Body of pancreas (tissue), 4 donors: ENCODE measurements around the gene PLEK2. TPM values are rescaled to one million over a fixed set of nuclear protein-coding genes. Genes with fewer than 3 reads are reported as not detected.

Source experiments
- ATAC-seq: fragments of 150-250 bp; one replicate; pipeline ENCODE4 v1.9.1; 2016
- DNase-seq, 4 donors: peaks; one replicate each; pipeline ENCODE4 v3.0.0-alpha.2; 2019
- H3K27ac ChIP-seq, 4 donors: fragments of 200-600 bp; sonication (generic); 1 replicate in 3 of 4; 2 replicates in 1 of 4; pipeline versions ENCODE4 v1.5.1 to v1.6.1; 2016 to 2019; ENCODE audit warnings: mild to moderate bottlenecking in 1 of 4, mixed read lengths in 1 of 4, moderate library complexity in 1 of 4
- H3K27me3 ChIP-seq, 2 donors: fragments of 200-600 bp; sonication (generic); one replicate each; pipeline ENCODE4 v1.6.0; 2016; ENCODE audit warnings: mild to moderate bottlenecking in 1 of 2
- H3K36me3 ChIP-seq, 2 donors: fragments of 200-600 bp; sonication (generic); replicated peaks in 1 of 2; 2 replicates each; pipeline ENCODE4 v1.5.1; 2016; ENCODE audit warnings: low read depth in 2 of 2; ENCODE audit not compliant: insufficient read depth in 1 of 2
- H3K4me1 ChIP-seq: fragments of 200-600 bp; sonication (generic); one replicate; pipeline ENCODE4 v1.6.0; 2016
- H3K4me3 ChIP-seq, 2 donors: fragments of 200-600 bp; sonication (generic); 1 replicate in 1 of 2; 2 replicates in 1 of 2; pipeline ENCODE4 v1.5.1; 2016 to 2019
- H3K9me3 ChIP-seq, 3 donors: fragments of 200-600 bp; sonication (generic); 1 replicate in 2 of 3; 2 replicates in 1 of 3; pipeline ENCODE4 v1.5.1; 2016
- POLR2A ChIP-seq, 3 donors: fragments of 450-650 bp; IDR thresholded peaks; one replicate each; pipeline ENCODE4 v1.6.1; 2016; ENCODE audit warnings: antibody characterized with exemption in 3 of 3, mild to moderate bottlenecking in 2 of 3
- WGBS, 2 donors: methylation state at CpG; one replicate each; pipeline ENCODE4 v1.1.5; 2017; 5-methylcytosine and 5-hydroxymethylcytosine counted together
- intact Hi-C: fragments of 100-400 bp; cut with DNase I; formaldehyde crosslinking; loops from one replicate; pipeline ENCODE4 v1.15.1; 2023
- total RNA-seq, 2 donors: library from RNA; depleted of rRNA; stranded (reverse); fragments of >200 nt; gene quantifications; one replicate each; pipeline ENCODE4 v1.1.0, GENCODE V29; 2016
- TF ChIP-seq, protein P1 (sequence below), 7 experiments: fragments of 450-650 bp in 4 of 7; fragments of 200-600 bp in 3 of 7; sonication (generic) in 3 of 7; IDR thresholded peaks; one replicate each; pipeline ENCODE4 v1.5.1; 2016 to 2019; ENCODE audit warnings: antibody characterized with exemption in 7 of 7

PLEK2 gene
- total RNA-seq, 2 donors from 2014 or later = 7.5 to 9.2 TPM

DNA sequence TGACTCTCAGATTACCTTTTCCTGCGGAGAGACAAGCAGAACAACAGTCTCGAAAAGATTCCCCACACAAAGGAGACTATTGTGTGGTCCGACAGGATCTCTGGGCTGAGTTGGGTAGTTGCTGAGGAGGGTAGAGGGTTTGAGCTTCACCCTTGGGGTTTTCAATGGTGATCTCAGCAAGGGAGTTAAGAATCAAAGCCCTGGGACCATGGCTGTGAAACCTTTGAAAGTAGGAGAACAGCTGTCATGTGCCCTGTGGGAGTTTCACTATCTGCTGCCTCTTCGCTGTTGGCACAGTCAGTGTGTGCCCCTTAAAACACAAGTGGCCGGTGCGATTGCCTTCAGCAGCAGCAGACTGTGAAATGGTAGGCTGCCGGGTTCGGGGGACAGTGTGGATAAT is 14.2 kb upstream of the PLEK2 start:
- TF ChIP-seq, protein P1, sequence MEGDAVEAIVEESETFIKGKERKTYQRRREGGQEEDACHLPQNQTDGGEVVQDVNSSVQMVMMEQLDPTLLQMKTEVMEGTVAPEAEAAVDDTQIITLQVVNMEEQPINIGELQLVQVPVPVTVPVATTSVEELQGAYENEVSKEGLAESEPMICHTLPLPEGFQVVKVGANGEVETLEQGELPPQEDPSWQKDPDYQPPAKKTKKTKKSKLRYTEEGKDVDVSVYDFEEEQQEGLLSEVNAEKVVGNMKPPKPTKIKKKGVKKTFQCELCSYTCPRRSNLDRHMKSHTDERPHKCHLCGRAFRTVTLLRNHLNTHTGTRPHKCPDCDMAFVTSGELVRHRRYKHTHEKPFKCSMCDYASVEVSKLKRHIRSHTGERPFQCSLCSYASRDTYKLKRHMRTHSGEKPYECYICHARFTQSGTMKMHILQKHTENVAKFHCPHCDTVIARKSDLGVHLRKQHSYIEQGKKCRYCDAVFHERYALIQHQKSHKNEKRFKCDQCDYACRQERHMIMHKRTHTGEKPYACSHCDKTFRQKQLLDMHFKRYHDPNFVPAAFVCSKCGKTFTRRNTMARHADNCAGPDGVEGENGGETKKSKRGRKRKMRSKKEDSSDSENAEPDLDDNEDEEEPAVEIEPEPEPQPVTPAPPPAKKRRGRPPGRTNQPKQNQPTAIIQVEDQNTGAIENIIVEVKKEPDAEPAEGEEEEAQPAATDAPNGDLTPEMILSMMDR (IDR thresholded peaks at IDR 0.05) = no peak
- TF ChIP-seq POLR2A (IDR thresholded peaks at IDR 0.05) = no peak
- Histone ChIP-seq H3K36me3 (no peaks in the 10 kb centered on the region), H3K27ac (no peak overlapping the region), H3K9me3 (no peaks in the 10 kb centered on the region), H3K27me3 (no peaks in the 10 kb centered on the region), H3K4me3 (no peak overlapping the region), H3K4me1 (peaks cover 21% of the 10 kb centered on the region)
- no peak for DNase-seq
- intact Hi-C loops = loop anchor here (10.0 kb wide), 1 partner anchor 149 kb away; no protein-coding TSS in a partner anchor
- 75 to 84% methylated on average over 8 of the region's 8 CpGs for WGBS, 2 donors
- no peak for ATAC-seq

DNA sequence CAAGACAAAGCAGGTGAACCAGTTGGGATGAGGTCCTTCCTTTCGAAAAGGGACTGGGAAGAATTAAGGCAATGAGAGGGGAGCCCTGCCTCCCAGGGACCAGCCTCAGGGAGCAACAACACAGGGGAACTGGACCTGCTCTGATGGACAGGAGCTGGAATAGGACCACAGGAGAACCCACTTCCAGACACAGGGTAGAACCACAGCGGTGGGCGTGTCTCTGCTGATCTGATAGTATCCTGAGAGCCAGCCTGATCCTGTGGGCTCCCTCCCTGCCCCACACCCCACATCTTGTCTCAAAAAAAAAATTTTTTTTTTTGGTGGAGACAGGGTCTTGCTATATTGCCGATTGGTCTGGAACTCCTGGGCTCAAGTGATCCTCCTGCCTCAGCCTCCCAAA is 13.6 kb upstream of the PLEK2 start:
- DNase-seq (no peak), ATAC-seq (no peak)
- H3K4me1 ChIP-seq = peaks cover 21% of the 10 kb centered on the region
- intact Hi-C loops = loop anchor here (10.0 kb wide), 1 partner anchor 149 kb away; no protein-coding TSS in a partner anchor
- H3K27ac ChIP-seq = no peak overlapping the region
- no peaks in the 10 kb centered on the region for H3K9me3 ChIP-seq
- WGBS, 2 donors = 66% methylated on average over 4 of the region's 4 CpGs
- no peak overlapping the region for H3K4me3 ChIP-seq
- H3K27me3 ChIP-seq = no peaks in the 10 kb centered on the region
- TF ChIP-seq, protein P1 (IDR thresholded peaks at IDR 0.05) = no peak
- no peak for TF ChIP-seq POLR2A (IDR thresholded peaks at IDR 0.05)
- no peaks in the 10 kb centered on the region for H3K36me3 ChIP-seq

DNA sequence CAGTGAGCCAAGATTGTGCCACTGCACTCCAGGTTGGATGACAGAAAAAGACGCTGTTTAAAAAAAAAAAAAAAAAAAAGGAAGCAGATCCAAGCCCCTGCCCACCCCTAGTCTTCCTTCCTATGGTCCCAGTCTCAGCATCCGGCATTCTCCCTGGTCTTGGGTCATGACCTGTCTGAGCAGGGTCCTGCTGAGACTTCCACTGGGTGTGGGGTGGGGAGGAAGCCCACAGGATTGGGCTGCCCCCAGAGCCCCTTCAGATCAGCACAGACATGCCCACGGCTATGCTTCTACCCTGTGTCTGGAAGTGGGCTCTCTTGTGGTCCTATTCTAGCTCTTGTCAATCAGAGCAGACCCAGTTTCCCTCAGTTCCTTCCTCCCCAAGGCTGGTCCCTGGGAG is 12.6 kb upstream of the PLEK2 start:
- 66 to 70% methylated on average over 2 to 3 of the region's 3 CpGs for WGBS, 2 donors
- TF ChIP-seq, protein P1 (IDR thresholded peaks at IDR 0.05) = no peak
- TF ChIP-seq POLR2A (IDR thresholded peaks at IDR 0.05) = no peak
- ATAC-seq (no peak), DNase-seq (no peak)
- intact Hi-C loops = loop anchor here (10.0 kb wide), 1 partner anchor 150 kb away; no protein-coding TSS in a partner anchor
- Histone ChIP-seq H3K27ac (no peak overlapping the region), H3K4me1 (peaks cover 21% of the 10 kb centered on the region), H3K9me3 (no peaks in the 10 kb centered on the region), H3K27me3 (no peaks in the 10 kb centered on the region), H3K4me3 (no peak overlapping the region), H3K36me3 (no peaks in the 10 kb centered on the region)

DNA sequence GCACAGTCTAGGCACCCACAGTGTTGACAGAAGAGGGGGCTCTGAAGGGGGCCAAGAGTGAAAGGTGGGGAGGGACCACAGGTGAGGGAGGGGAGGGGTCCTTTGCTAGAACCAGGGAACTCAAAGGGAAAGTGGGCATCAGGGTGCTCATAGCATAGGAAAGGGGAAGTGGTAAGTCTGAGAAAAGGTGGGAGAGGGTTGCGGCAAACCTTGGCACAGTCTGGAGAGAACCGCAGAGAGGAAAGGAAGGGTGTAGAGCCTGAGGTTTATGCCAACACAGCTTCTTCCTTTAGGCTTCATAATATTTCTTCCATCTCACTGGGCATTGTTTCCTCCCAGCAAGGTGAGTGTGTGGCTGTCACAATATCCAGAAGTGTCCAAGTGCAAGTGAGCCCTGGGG is 11.5 kb upstream of the PLEK2 start:
- intact Hi-C loops = loop anchor here (10.0 kb wide), 1 partner anchor 151 kb away; no protein-coding TSS in a partner anchor
- no peak overlapping the region for H3K27ac ChIP-seq
- DNase-seq (no peak), ATAC-seq (no peak)
- no peak overlapping the region for H3K4me3 ChIP-seq
- H3K9me3 ChIP-seq = no peaks in the 10 kb centered on the region
- no peaks in the 10 kb centered on the region for H3K36me3 ChIP-seq
- H3K27me3 ChIP-seq = no peaks in the 10 kb centered on the region
- WGBS, 2 donors = 65 to 70% methylated on average over 2 of the region's 2 CpGs
- TF ChIP-seq, protein P1 (IDR thresholded peaks at IDR 0.05) = no peak
- TF ChIP-seq POLR2A (IDR thresholded peaks at IDR 0.05) = no peak
- peaks cover 13% of the 10 kb centered on the region for H3K4me1 ChIP-seq
